Motor neuron (in vitro differentiated cells): ENCODE results near the gene A2ML1. TPM values are rescaled to one million over a fixed set of nuclear protein-coding genes. Genes with fewer than 3 reads are reported as not detected.
"Not testable (repeated sequence)": the region's sequence is repeated elsewhere in the genome, so short reads cannot be mapped to it uniquely, and the experiment has no call there.

Experiments used
- ATAC-seq, 8 experiments: fragments of 200-7000 bp; cut with Tn5 transposase; replicated peaks in 6 of 8; 2 replicates each; pipeline ENCODE4 v1.8.0; 2021; ENCODE audit warnings: mild to moderate bottlenecking in 8 of 8, moderate library complexity in 8 of 8
- H3K27ac ChIP-seq, 2 donors: fragments of 250-450 bp; sonication (Bioruptor Pico); 2 replicates each; pipeline ENCODE4 v1.9.0; 2021; ENCODE audit warnings: antibody characterized with exemption in 2 of 2, mild to moderate bottlenecking in 2 of 2, moderate library complexity in 1 of 2
- H3K4me1 ChIP-seq, 2 donors: fragments of 250-450 bp; sonication (Bioruptor Pico); replicated peaks in 1 of 2; 2 replicates each; pipeline ENCODE4 v1.6.1; 2021; ENCODE audit warnings: antibody characterized with exemption in 2 of 2, mild to moderate bottlenecking in 2 of 2, moderate library complexity in 1 of 2
- H3K4me3 ChIP-seq, 5 donors: fragments of 250-450 bp; sonication (Bioruptor Pico); 2 replicates each; pipeline ENCODE4 v1.9.0; 2021; ENCODE audit warnings: antibody characterized with exemption in 5 of 5, mild to moderate bottlenecking in 5 of 5, moderate library complexity in 4 of 5
- WGBS, 10 experiments: fragments of 450-650 bp; shearing (Covaris generic); methylation state at CpG; one replicate each; pipeline ENCODE4 v1.0.0; 2022; 5-methylcytosine and 5-hydroxymethylcytosine counted together
- in situ Hi-C, 9 experiments: fragments of 400-800 bp; cut with MboI; loops; one replicate each; pipeline ENCODE4 v1.15.0; 2021; ENCODE audit warnings: low sequenced_read_pairs in 9 of 9, low pct_unique_long_range_greater_than_20kb in 2 of 9; ENCODE audit not compliant: unreplicated experiment in 9 of 9
- total RNA-seq, 8 experiments: library from RNA; unstranded; fragments of 300-600 nt; gene quantifications; 2 replicates each; pipeline versions ENCODE4 v1.2.3 to v1.2.4, GENCODE V29; 2022

A2ML1 gene
- total RNA-seq, 8 experiments from 2014 or later = 0.33 to 1.7 (median 0.55) TPM; not detected in 1

DNA sequence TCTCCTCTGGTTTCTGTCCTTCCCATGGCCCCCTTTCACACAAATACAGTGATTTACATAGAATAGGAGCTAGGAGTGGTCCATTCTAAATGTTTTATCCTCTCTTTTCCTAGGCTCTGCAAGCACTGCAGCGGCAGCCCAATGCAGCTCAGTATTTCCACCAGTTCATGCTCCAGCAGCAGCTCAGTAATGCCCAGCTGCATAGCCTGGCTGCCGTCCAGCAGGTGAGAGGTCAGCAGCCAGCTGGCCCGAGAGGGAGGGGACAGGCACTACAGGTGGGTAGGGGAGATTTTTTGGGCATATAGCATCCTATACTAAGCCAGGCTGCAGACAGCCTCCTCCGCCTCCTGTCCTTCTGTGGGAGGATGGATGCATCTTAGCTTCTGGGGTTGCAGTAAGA, 97.2 kb downstream of the A2ML1 start:
- peaks cover 4 to 11% of the 10 kb centered on the region in 2 donors for H3K4me1 ChIP-seq
- H3K27ac ChIP-seq, H3K4me3 ChIP-seq, in situ Hi-C loops, ATAC-seq: not testable (repeated sequence)
- WGBS, 10 experiments = 100% methylated on average over 1 of the region's 4 CpGs; no CpG with 5 or more reads in 8 of the 10 experiments

GRCh38 chr12:8922544-8922943, 100.1 kb downstream of the A2ML1 start:
- H3K27ac ChIP-seq = no peak overlapping the region
- no peak overlapping the region for H3K4me3 ChIP-seq
- WGBS, 10 experiments = 67 to 100% (median 97%) methylated on average over 1 to 4 of the region's 5 CpGs; no CpG with 5 or more reads in 4 of the 10 experiments
- no peak for ATAC-seq
- H3K4me1 ChIP-seq = no peaks in the 10 kb centered on the region
- in situ Hi-C loops = no loop called here

Other genes starting within 250 kb of the A2ML1 start
- gene AICDA, start 209.8 kb upstream of the A2ML1 start, total RNA-seq = under 1 TPM in 2 of 8 experiments, not detected in 6; 0.52 TPM
- gene MFAP5, start 159.8 kb upstream of the A2ML1 start, total RNA-seq = 1 to 10 TPM in 1 of 8 experiments, under 1 TPM in 4, not detected in 3; 0.66 to 1.9 (median 0.81) TPM
- 100 to 1,000 TPM in 3 of 8 experiments, 10 to 100 TPM in 5; 19.3 to 109 (median 71.1) TPM for gene RIMKLB, start 124.6 kb upstream of the A2ML1 start, total RNA-seq
- gene PHC1, start 91.9 kb downstream of the A2ML1 start, total RNA-seq = 10 to 100 TPM in 7 of 8 experiments, 1 to 10 TPM in 1; 4.0 to 53.6 (median 43.0) TPM
- gene M6PR, start 127.0 kb downstream of the A2ML1 start, total RNA-seq = 100 to 1,000 TPM in 2 of 8 experiments, 10 to 100 TPM in 6; 52.7 to 169 (median 85.4) TPM
- gene KLRG1, start 166.9 kb downstream of the A2ML1 start, total RNA-seq = 1 to 10 TPM; 3.0 to 7.5 (median 4.7) TPM